ENCODE results near the gene RBM17. TPM values are rescaled to one million over a fixed set of nuclear protein-coding genes. Genes with fewer than 3 reads are reported as not detected.

RBM17 gene
- total and polyA plus RNA-seq, 2 of the 13 experiments (the other 11 are each of a cell fraction or from before 2014, with no cell fraction given): 30.7 to 77.5 TPM

GRCh38 chr10:6092731-6093130 lies 3.9 kb downstream of the RBM17 start:
- WGBS (ENCODE audit: low lambda C conversion rate): 93% methylated on average over 2 of the region's 2 CpGs
- CTCF ChIA-PET (ENCODE audit: low intra/inter-chr PET ratio, low total read pairs): no interaction called here
- Histone ChIP-seq H2AFZ (ENCODE audit: low read length) (no peak overlapping the region), H3K4me1 (ENCODE audit: insufficient read depth, low read length) (peaks cover 27% of the 10 kb centered on the region), H3K9ac (ENCODE audit: insufficient read depth, low read depth, low read length) (no peak overlapping the region), H3K36me3 (replicated peaks in 1 of 2; ENCODE audit: control insufficient read depth in 1 of 2, insufficient read depth in 2 of 2, low read length in 2 of 2) (peaks cover 6 to 14% of the 10 kb centered on the region in 2 experiments), H3K27ac (ENCODE audit: extremely low read length, insufficient read depth, low read length) (no peak overlapping the region), H4K20me1 (ENCODE audit: insufficient read depth, low read length) (peaks cover 42% of the 10 kb centered on the region), H3K4me3 (replicated peaks in 1 of 3; ENCODE audit: insufficient read depth in 1 of 3, low read depth in 2 of 3, low read length in 3 of 3) (no peak overlapping the region), H3K27me3 (ENCODE audit: control insufficient read depth in 1 of 2, insufficient read depth in 2 of 2, low read length in 2 of 2) (no peaks in the 10 kb centered on the region; a peak in 1 of 5 replicates), H3K4me2 (ENCODE audit: low read depth, low read length) (no peak overlapping the region), H3K9me3 (ENCODE audit: low read length) (no peaks in the 10 kb centered on the region), H3K79me2 (ENCODE audit: insufficient read depth, low read length) (peaks cover 81% of the 10 kb centered on the region)
- DNase-seq (ENCODE audit: low spot score): no peak
- FAIRE-seq: no peak
- POLR2A ChIA-PET: no interaction called here
- no peak for ATAC-seq
- no TSS peak for BruUV-seq (replicated peaks)
- intact Hi-C loops (cut with micrococcal nuclease; ENCODE audit: unreplicated experiment): no loop called here
- in situ Hi-C loops (cut with HindIII; ENCODE audit: extremely low pct_ligation_motif_present, low pct_unique_long_range_greater_than_20kb): no loop called here
- TF ChIP-seq ZBTB33 (CRISPR knock-in tag; IDR thresholded peaks at IDR 0.05) (no peak), POLR2AphosphoS2 (IDR thresholded peaks at IDR 0.05; ENCODE audit: low read depth, low read length) (no peak), ZNF580 (CRISPR knock-in tag; IDR thresholded peaks at IDR 0.05; ENCODE audit: borderline replicate concordance, low read depth) (no peak), JARID2 (CRISPR knock-in tag; IDR thresholded peaks at IDR 0.05; ENCODE audit: insufficient replicate concordance) (no peak), ZNF276 (CRISPR knock-in tag; IDR thresholded peaks at IDR 0.05; ENCODE audit: low read depth) (no peak), GLI4 (CRISPR knock-in tag; IDR thresholded peaks at IDR 0.05; ENCODE audit: borderline replicate concordance) (no peak), SIX1 (CRISPR knock-in tag; IDR thresholded peaks at IDR 0.05; ENCODE audit: borderline replicate concordance) (no peak), ATF2 (CRISPR knock-in tag; IDR thresholded peaks at IDR 0.05) (no peak), ZNF552 (CRISPR knock-in tag; IDR thresholded peaks at IDR 0.05; ENCODE audit: borderline replicate concordance) (no peak), MYPOP (CRISPR knock-in tag; IDR thresholded peaks at IDR 0.05) (no peak), BORCS8-MEF2B (CRISPR knock-in tag; IDR thresholded peaks at IDR 0.05) (no peak), ZNF275 (CRISPR knock-in tag; IDR thresholded peaks at IDR 0.05; ENCODE audit: borderline replicate concordance) (no peak), GATAD1 (CRISPR knock-in tag; IDR thresholded peaks at IDR 0.05) (no peak), EHMT2 (IDR thresholded peaks at IDR 0.05; ENCODE audit: borderline replicate concordance, low read depth, low read length) (no peak), MTA1 (CRISPR knock-in tag; IDR thresholded peaks at IDR 0.05; ENCODE audit: borderline replicate concordance) (no peak), ZNF607 (CRISPR knock-in tag; IDR thresholded peaks at IDR 0.05; ENCODE audit: borderline replicate concordance) (no peak), ZZZ3 (CRISPR knock-in tag; IDR thresholded peaks at IDR 0.05; ENCODE audit: borderline replicate concordance) (no peak)

Data from HepG2 (cell line).